Fibroblast of gingiva (primary cell): Measurements from ENCODE around the gene MYCL.
A peak's percentile ranks its signal among the peaks of the same experiment; 100 is the strongest.
"Not testable (repeated sequence)": the region's sequence is repeated elsewhere in the genome, so short reads cannot be mapped to it uniquely, and the experiment has no call there.

ENCODE experiments used
- DNase-seq: peaks from one replicate; pipeline ENCODE4 v3.0.0-alpha.2; 2011; ENCODE audit warnings: low read depth

Gene MYCL

DNA sequence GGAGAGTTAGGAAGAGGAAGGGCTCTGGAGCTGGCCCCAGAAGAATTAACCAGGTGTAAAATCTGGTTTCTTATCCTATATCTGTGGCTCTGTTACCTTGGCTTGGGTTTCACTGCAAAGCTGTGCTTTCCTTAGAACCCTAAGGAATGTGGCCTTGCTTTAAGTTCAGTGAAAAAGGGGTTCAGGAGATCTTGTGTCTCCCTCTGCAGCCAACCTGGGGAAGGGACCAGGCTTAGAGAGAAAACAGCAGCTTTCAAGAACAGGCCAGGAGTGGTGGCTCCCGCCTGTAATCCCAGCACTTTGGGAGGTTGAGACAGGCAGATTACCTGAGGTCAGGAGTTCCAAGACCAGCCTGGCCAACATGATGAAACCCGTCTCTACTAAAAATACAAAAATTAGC, 16.1 kb upstream of the MYCL start:
- no peak for DNase-seq

DNA sequence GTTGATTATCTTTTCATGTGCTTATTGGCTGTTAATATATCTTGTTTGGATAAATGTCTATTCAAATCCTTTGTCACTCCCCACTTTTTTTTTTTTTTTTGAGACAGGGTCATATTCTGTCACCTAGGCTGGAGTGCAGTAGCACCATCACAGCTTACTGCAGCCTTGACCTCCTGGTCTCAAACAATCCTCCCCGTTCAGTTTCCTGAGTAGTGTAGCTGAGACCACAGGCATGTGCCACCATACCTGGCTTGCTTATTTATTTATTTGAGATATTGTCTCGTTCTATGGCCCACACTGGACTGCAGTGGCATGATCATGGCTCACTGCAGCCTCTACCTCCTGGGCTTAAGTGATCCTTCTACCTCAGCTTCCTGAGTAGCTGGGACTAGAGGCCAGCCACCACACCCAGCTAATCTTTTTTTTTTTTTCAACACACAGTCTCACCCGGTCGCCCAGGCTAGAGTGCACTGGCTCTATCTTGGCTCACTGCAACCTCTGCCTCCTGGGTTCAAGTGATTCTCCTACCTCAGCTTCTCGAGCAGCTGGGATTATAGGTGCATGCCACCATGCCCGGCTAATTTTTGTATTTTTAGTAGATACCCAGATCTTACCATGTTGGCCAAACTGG, 13.9 kb upstream of the MYCL start:
- DNase-seq: no peak

DNA sequence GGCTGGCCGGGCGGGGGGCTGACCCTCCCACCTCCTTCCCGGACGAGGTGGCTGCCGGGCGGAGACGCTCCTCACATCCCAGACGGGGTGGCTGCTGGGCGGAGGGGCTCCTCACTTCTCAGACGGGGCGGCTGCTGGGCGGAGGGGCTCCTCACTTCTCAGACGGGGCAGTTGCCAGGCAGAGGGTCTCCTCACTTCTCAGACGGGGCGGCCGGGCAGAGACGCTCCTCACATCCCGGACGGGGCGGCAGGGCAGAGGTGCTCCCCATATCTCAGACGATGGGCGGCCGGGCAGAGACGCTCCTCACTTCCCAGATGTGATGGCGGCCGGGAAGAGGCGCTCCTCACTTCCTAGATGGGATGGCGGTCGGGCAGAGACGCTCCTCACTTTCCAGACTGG, 11.4 kb upstream of the MYCL start:
- not testable (repeated sequence) for DNase-seq

DNA sequence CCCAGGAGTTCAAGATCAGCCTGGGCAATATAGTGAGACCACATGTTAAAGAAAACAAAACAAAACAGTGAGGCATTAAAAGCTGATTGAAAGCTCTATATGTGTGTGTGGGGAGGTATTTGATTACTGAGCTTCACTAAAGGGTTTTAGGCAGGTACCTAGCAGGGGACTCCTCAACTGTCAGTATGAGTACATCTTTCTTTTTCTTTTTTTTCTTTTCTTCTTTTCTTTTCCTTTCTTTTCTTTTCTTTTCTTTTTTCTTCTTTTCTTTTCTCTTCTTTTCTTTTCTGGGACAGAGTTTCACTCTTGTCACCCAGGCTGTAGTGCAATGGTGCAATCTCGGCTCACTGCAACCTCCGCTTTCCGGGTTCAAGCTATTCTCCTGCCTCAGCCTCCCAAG, 8.5 kb upstream of the MYCL start:
- no peak for DNase-seq

DNA sequence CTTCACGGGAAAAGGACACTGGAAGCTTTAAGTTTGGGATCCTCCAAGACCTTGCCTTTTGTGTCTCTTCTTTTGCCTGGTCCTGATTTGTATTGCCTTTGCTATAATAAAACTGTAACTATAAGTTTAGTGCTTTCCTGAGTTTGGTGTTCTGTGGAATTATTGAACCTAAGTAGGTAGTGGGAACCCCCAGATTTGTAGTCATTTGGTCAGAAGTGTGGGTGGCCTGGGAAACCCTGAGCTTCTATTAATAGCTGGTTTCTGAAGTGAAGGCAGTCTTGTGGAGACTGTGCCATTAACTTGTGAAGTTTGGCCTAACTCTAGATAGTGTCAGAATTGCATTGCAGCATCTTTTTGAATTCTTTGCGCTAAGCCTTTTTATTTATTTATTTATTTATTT, 6.8 kb upstream of the MYCL start:
- DNase-seq: no peak

DNA sequence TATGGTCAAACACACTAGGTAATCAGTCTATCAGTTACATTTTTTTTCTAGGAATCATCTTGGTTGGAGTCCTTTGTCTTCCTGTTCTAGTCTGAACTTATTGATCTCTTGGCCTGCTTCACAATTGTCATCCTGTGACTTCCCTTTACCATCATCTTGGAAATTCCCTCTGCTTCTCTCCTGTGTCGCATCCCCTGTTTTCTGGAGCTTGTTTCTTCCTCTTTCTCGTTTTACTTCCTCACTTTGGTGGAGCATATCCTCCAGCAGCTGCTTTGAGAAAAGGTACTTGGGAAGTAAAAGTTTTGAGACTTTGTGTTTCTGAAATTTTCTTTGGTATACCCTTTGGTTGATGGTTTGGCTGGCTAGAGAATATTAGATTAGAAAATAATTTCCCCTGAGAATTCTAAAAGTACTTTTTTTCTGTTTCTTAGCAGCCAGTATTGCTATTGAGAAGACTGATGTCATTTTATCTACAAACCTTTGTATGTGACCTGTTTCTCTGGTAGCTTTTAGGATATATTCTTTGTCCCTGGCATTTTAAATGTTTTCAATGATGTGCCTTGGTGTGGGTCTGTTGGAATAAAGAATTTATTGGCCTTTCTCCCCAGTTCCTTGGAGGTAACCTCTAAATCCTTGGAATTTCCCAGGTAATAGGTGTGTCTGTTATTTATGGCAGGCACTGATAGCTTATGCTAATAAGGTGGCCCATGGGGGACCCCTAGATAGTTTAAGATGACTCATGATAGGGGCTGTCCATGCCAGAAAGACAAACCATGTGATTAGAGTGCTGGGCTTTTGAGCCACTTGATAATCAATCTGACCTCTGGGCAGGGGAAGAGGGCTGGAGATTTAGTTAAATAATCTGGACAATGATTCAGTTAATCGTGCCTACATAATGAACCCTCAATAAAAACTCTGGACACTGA, 6.1 kb upstream of the MYCL start:
- DNase-seq: no peak

DNA sequence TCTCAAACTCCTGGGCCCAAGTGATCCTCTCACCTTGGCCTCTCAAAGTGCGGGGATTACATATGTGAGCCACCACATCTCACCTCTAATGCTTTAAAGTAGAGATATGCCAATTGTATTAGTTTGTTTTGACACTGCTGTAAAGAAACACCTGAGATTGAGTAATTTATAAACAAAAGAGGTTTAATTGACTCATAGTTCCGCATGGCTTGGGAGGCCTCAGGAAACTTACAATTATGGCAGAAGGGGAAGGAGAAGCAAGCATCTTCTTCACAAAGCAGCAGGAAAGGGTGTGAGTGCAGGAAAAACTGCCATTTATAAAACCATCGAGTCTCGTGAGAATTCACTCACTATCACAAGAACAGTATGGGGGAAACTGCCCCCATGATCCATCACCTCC, 3.5 kb upstream of the MYCL start:
- no peak for DNase-seq

DNA sequence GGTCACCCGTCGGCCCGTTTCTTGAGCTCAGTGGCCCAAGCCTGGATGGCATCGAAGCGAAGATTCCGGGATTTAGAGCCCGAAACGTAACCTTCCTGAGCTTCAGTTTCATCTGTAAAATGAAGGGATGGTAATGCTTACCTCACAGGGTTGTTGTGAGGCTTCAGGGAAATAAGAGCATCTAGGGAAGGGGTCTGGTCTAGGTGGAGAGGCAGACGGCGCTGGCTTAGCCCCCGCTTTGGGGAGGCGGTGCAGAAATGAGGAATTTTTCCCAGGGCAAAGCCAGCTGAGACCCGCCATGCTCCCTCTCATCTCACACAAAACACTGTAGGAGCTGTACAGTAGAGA, 717 bp upstream of the MYCL start:
- no peak for DNase-seq

DNA sequence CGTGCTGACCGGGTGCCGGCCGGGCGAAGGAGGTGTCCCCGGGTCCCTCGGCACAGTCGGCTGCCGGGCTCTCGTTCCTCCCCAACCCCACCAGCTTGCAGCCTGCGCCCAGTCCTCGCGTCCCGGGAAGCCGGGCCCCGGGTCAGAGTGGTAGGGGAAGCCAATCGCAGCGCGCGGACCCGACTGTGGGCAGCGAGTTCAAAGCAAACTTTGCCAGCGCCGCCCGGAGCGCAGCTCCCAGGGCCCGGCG, 328 bp downstream of the MYCL start:
- DNase-seq: no peak

DNA sequence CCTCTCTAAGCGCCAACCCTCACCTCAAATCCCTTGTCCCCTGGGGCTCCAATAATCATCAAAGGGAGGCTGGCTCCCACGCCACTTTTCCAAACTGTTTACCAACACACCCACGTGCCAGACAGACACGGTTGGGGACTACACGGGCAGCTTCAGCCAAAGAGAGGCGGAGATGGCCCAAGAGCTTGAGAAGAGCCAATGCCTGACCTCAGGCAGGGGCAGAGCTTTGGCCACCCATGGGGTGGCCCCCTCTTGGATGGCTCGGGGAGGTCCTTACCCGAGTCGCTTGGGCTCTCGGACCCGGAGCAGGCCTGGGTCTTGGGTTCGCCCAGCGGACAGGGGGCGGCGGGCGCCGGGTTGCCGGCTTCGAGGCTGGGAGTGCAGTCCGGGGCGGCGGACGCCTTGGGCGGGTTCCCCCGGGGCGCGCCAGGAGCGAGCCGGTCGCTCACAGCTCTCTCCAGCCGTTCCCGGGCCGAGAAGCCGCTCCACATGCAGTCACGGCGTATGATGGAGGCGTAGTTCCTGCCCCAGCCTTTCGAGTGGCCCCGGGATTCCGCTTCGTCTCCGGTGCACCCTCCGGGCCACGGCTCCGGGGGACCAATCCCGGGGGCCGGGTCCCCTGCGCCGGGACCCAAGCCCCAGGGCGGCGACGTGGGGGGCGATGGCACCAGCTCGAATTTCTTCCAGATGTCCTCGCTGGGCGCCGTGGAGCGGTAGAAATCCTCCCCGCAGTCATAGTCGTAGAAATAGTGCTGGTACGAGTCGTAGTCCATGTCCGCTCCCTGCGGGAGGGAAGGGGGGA, 854 bp downstream of the MYCL start:
- no peak for DNase-seq

DNA sequence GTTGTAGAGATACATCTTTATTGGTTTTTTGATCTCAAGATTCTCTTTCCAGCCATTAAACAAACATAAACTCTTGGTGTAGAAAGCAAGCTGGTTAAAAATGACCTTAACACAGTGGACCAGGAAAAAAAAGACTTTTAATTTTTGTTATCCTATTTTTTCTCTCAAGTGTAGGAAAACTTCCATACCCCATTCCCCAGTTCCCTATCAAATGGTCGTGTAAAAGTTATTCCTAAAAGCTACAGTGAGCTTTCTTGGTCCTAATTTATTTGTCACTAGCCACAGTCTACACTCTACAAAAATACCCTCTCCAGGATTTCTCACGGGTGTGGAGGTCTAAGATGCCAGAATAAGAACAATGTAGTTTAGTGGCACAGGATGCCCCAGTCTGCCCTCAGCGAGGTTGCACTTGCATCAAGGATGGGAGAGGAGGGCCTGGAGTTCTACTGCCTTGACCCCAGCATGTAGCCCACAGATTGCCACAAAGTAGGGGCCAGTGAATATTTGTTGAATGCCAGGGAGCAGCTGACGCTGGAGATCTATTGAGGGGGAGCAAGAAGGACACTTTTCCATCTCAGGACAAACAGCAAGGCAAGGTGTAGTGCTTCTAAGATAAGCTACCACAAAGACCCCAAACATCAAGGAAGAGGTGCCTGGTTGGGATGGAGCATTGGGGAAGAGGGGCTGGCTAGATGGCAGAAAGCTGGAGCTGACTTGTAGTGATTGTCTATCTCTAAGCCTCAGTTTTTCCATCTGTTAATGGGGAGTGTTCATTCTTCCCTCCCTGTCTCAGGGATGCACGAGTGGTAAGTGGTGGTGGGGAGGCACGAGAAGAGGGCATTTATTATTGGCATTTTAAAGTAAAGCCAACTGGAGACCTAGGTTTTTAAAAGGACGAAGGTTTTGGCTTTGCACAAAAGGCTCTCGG, 1.8 kb downstream of the MYCL start:
- no peak for DNase-seq

DNA sequence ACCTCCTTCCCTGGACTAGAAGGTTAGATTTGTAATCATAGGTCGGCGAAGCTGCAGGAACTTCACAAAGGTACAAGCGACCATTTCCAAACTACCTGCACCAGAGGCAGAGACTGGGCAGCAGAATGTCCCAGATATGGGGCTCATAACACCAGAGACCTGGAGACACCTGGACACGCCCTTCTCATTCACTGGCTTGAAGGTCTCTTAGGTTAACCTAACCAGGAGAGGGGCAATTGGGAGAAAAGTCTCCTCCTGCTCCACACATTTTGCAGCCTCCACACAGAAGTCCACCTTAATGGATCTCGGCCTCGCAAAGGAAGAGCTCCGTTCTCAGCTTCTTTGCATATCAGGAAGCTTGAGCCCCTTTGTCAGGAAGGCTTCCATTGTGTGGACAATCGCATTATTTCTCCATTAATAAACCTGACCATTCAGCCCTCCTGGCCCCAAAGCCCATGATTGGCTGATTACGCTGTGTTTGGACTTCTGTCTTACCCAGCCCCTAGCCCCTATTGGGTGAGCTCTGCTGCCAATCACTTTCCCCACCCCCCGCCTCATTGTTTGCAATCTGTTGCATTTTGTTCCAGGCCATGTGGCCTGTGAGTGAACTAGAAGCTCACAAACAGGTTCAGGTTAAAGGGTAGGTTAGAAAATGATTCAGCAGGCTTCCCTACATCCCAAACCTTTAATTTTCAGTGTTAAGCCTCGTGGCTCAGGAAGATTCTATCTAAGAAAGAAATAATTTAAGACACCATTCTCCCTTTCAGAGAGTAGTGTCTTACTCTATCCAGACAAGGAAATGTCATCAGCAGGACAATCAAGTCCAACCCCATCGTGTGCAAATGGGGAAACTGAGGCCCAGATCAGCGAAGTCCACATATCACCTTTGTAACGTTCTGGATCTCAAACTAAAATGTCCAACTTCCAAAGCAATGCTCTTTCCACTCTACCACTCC, 2.8 kb downstream of the MYCL start:
- peak; percentile 46 for DNase-seq

DNA sequence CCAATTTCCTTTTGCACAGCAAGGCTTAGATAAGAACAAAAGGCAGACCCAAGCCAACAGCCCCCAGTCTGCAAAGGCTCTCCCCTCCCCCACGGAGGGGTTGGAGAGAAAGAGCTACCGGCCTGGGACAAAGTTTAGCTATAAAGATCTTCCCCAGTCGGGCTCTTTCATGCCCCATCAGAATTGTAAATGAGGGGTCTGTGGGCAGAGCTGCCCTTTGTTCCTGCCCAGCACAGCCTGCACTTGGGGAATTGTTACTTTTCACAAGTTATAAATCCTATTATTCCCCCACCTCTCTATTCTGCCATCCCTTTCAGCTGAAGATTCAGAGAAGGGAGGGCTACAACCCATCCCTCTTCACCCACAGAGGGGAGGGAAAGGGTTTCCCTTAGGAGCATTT, 3.5 kb downstream of the MYCL start:
- DNase-seq: no peak

DNA sequence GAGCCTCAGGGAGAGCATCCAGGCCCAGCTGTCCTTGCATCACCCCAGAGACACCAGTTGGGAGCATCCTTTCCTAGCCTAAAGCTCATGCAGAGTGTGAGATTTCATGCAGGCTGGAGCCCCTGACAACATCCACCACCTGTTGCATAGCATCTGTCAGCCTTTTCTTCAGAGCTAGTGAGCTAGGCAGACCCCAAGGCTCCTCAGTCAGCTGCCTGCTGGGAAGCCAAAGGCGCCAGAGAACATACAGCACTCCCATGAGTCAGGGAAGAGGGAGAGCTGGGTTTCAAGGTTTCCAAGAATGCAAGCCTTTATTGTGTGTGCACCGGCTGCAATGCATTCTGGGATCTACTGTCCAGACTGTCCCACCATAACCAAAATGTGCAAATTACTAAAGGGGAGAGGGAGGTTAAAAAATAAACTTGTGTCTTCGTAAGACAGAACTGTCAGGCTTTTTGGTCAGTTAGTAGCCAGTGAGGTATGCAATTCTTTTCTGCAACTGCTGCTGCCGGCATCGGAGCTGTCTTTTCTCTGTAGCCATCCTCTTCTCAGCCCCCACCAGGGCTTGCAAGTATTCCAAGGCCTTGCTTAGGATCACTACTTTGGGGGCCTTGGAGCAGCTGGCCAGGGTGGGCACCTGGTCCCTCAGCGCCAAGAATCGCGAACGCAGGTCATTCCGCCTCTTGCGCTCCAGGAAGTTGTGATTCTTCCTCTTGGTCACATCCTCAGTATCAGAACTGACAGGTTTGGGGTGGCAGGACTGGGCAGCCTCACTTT, 4.6 kb downstream of the MYCL start:
- no peak for DNase-seq

DNA sequence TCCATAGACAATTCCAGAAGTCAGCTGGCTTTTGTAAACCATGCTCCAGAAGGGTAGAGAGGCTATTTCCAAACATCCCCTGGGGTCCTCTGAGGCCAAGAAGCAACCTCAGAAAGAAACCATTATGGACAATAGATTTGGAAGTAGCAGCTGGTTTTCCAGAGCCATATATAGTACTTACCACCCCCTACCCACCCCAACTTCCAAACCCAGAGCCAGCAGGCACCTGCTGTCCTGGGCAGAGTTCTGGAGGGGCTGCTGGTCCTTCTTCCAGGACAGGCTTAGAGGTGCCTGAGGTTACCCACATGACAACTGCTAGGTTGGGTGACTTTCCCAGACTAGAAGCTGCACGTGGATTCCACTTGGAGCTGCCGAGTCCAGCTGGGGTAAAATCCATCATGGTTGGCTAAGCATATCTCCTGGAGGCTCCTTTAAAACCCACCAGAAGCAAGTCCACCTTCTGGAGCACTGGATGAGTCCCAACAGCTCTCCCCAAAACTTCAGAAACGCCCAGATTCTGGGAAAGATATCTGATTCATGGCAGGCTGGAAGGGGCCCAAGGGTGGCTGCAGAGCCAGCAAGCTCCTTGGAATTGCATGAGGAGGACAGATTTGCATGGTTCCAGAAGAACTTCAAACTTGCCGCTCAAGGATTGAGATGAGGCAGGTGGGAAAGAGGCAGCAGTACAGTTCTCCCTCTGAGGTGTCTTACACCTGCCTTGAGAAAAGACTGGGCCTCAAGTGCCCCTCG, 5.8 kb downstream of the MYCL start:
- no peak for DNase-seq

DNA sequence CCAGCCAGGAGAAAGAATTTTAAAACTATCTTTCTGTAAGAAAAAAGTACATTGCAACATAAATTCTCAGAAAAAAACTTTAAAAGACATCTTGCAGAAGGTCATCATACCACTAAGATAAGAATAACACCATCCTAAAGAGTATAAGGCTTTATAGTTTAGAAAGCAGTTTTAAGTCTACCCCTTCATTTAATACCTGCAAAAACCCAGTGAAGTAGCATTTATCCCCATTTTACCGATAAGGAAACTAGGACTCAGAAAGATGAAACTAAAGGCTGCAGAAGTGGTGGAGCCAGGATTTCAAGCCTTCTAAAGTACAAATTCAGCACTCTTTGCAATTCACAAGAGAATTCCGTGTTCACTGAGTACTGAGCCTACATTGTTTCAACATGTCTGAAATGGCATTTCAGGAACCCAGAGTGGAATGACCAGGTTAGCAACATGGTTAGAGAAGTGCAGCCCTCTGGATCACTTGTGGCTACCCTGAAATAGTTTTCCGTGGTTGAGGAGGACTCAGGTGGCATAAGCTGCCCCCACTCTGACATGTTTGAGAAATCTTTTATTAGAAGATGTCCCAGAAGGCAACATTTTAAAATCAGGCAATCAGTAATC, 6.7 kb downstream of the MYCL start:
- no peak for DNase-seq

DNA sequence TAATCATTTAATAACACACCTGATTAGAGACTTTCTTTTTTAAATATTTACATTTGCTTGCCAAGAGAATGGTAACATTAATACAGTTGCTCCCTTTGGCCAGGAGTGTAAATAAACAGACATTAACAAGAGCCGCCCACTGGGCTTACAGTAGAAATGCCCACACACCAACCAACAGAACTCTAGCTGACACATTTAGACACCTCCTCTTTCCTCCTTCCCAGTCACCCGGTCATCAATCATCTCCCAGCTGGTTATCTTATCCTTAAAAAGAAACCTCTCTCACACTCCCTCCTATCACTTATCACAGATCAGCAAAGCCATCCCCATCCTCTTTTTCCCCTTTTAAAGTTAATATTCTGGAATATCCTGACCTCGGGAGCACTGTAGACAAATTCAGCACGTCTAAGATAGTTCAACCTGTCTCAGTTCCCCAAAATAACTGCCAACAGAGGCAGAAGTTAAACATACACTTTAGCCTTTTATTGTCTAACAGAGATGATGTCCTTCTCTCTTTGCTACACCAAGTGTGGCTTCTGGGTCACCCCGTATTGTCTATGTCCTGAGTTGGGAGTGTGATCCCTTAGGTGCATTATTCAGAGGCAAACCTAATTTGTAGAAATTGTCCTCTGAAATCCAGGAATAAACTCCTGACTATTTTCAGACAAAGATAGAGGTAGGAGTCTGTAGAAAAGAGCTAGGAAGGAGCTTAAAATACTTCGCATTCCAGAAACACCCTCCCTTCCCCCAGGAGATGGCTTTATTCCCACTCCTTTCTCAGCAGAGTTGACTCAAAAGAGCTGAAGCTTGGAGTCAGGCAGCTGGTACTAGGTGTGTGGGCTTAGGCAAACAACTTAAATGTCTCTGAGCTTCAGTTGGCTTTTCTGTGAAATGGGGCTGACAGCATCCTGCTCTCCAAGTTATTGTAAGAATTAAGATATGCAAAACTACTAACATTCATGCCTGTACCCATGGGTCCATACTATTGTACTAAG, 8.8 kb downstream of the MYCL start:
- peak; percentile 24 for DNase-seq

DNA sequence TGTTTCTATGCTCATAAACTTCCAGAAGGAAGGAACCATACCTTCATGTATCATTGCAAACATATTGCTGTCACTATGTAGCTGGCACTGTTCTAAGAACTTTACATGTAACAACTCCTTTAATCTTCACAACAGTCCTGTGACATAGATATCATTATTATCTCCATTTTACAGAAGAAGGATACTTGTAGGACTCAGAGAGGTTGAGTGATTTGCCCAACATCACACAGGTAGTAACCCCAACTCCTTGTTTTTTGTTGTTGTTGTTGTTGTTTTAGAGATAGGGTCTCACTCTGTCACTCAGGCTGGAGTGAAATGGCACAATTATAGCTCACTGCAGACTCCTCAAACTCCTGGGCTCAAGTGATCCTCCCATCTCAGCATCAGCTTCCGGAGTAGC, 10.8 kb downstream of the MYCL start:
- no peak for DNase-seq
